Middle frontal gyrus (tissue), 1 donor: ENCODE results near the gene GDPD3.
"Not testable (repeated sequence)": the region's sequence is repeated elsewhere in the genome, so short reads cannot be mapped to it uniquely, and the experiment has no call there.

Experiments used
- DNase-seq: peaks from one replicate; pipeline ENCODE4 v3.0.0-alpha.2; 2015; ENCODE audit warnings: low spot score; ENCODE audit errors: extremely low spot score

Gene GDPD3, protein sequence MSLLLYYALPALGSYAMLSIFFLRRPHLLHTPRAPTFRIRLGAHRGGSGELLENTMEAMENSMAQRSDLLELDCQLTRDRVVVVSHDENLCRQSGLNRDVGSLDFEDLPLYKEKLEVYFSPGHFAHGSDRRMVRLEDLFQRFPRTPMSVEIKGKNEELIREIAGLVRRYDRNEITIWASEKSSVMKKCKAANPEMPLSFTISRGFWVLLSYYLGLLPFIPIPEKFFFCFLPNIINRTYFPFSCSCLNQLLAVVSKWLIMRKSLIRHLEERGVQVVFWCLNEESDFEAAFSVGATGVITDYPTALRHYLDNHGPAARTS

DNA sequence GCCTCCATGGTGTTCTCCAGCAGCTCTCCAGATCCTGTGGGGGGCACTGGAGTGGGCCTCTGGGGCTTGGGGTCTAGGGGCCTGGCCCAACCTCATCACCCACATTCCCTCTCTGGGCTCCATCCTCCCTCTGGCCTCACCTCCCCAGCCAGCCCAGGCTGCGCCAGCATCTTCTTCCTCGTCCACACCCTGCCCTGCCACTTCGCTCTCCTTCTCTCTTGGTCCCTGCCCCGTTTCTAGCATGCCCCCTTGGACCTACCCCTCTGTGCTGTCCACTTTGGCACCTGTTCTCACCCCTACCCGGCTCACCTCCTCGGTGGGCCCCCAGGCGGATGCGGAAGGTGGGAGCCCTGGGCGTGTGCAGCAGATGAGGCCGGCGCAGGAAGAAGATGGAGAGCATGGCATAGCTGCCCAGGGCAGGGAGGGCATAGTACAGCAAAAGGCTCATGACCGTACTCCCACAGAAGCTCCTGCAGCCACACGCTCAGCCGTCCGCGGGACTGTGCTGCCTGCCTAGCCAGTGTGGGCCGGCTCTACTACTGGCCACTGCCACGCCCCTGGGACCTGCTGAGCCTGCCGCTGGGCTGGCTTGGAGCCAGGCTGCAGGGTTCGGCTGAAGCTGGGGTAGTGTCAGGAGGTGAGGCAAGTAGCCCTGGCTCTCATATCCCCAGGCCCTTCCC is at the start of gene GDPD3:
Gene GDPD3, minus strand, starts transcription at position 507 of the 680 bp plus-strand sequence. Its CDS starts 59 bp downstream, at position 448.
- no peak for DNase-seq

GRCh38 chr16:30157214-30157613 is 43.9 kb upstream of the GDPD3 start:
- DNase-seq = no peak

- DNase-seq = no peak
Measured at GRCh38 chr16:30155188-30155587, 41.9 kb upstream of the GDPD3 start.

DNA sequence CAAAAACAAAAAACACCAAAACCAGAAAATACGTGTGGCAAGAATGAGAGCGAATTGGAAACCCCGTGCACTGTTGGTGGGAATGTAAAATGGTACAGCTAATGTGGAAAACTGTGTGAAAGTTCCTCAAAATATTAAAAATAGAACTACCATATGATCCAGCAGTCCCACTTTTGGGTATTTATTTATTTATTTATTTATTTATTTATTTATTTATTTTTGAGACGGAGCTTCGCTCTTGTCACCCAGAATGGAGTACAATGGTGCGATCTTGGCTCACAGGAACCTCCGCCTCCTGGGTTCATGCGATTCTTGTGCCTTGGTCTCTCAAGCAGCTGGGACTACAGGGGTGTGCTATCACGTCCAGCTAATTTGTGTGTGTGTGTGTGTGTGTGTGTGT is 39.2 kb upstream of the GDPD3 start:
- DNase-seq = no peak

DNA sequence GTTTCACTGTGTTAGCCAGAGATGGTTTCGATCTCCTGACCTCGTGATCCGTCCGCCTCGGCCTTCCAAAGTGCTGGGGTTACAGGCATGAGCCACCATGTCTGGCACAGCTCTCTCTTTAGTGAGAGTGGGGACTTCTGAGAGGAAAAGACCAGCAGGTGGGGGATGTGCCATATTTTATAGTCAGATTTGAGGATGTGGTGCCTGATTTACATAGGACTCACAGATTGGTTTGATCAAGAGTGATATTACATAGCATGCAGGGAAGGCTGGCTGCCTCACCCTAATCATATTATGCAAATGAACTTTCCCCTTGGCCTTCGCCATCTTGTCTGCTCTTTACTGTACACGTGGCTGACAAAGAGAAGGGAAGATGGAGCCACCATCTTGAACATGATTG is 37.8 kb upstream of the GDPD3 start:
- DNase-seq = no peak

DNA sequence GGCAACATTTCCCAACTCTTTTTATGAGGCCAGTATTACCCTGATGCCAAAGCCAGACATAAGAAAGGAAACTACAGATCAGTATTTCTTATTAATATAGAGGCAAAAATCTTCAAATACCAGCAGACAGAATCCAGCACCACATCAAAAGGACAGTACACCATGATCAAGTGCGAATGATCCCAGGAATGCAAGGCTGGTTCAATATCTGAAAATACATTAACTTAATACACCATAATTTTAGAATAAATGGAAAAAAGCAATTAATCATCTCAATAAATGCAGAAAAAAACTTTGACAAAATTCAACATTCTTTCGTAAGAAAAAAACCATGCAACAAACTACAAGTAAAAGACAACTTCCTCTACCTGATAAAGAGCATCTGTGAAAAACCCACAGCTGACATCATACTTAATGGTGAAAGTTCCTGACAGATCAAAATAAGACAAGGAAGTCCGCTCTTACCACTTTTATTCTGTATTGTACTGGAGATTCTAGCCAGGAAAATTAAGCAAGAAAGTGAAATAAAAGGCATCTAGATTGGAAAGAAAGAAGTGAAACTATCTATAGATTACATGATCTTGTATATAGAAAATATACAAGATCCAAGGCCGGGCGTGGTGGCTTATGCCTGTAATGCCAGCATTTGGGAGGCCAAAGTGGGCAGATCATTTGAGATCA is 36.1 kb upstream of the GDPD3 start:
- DNase-seq = no peak

- no peak for DNase-seq
Measured at GRCh38 chr16:30147843-30148510, 34.6 kb upstream of the GDPD3 start.

GRCh38 chr16:30145657-30146056 is 32.3 kb upstream of the GDPD3 start:
- no peak for DNase-seq

DNA sequence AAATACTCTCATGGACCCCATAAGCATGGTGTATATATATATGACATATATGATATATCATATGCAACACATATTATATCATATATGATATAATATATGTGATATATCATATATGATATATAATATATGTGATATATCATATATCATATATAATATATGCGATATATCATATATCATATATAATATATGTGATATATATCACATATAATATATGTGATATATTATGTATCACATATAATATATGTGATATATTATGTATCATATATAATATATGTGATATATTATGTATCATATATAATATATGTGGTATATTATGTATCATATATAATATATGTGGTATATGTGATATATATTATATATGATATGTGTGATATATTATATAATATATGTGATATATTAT is 31.6 kb upstream of the GDPD3 start:
- DNase-seq = no peak

DNA sequence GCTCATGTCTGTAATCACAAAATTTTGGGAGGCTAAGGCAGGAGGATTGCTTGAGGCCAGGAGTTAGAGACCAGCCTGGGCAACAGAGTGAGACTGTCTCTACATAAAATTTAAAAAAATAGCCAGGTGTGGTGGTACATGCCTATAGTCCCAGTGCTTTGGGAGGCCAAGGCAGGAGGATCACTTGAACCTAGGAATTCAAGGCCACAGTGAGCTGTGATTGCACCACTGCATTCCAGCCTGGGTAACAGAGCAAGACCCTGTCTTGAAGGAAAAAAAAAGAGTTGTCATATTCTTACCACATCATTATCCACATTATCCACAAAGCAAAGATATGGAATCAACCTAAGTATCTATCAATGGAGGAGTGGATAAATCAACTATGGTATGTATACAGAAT is 30.7 kb upstream of the GDPD3 start:
- no peak for DNase-seq

GRCh38 chr16:30143347-30143702 is 30.0 kb upstream of the GDPD3 start:
- DNase-seq = no peak

DNA sequence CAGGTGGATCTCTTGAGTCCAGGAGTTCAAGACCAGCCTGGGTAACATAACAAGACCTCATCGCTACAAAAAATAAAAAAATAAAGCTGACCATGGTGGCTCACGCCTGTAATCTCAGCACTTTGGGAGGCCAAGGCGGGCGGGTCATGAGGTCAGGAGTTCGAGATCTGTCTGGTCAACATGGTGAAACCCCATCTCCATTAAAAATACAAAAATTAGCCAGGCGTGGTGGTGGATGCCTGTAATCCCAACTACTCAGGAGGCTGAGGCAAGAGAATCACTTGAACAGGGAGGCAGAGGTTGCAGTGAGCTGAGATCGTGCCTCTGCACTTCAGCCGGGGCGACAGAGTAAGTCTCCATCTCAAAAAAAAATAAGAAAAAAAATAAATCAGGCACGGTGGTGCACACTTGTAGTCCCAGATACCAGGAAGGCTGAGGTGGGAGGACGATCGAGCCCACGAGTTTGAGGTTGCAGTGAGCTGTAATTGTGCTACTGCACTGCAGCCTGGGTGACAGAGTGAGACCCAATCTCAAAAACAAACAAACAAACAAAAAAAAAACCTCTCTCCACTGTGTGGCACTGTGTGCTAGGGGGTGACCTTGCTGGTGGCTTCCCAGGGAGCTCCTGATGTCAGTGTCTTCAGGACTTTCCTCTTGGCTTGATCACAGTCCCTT is 29.5 kb upstream of the GDPD3 start:
- DNase-seq = no peak

- DNase-seq = no peak
Measured at GRCh38 chr16:30141750-30142149, 28.4 kb upstream of the GDPD3 start.

GRCh38 chr16:30139583-30140481 is 26.5 kb upstream of the GDPD3 start:
- DNase-seq = no peak

DNA sequence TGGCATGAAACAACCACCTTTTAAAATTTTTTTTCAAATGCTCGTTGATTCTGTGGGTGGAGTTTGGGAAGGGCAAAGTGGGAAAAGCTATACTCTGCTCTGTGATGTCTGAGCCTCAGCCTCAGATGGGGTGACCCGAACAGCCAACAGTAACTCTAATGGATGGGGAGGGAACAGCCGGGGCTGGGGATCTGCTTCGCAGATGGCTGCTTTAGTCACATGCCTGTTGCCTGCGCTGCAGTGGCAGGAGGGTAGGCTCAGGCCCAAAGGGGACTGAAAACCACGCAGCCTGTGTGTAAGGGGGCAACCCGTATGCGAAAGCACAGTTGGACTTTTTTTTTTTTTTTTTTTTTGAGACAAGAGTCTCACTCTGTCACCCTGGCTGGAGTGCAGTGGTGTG is 24.6 kb upstream of the GDPD3 start:
- DNase-seq = no peak

- no peak for DNase-seq
Measured at GRCh38 chr16:30136971-30137605, 23.8 kb upstream of the GDPD3 start.

GRCh38 chr16:30132591-30132990 is 19.3 kb upstream of the GDPD3 start:
- no peak for DNase-seq

GRCh38 chr16:30131869-30132475 is 18.6 kb upstream of the GDPD3 start:
- no peak for DNase-seq

DNA sequence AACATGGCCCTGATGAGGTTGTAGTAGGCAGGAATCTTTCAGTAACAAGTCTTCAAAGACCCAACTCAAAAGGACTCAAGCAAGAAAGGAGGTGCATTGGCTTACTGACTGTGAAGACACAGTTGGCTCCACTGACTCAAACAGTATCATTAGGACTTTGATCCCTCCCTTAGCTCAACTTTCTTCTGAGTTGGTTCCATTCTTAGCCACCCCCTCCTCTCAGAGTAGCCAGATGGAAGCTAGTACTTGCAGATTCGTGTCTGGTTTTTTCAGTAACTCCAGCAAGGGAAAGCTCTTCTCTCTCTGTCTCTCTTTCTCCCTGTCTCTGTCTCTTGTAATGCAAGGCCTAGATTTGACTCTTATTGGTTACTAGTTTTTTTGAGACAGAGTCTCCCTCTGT is 14.7 kb upstream of the GDPD3 start:
- DNase-seq = no peak

GRCh38 chr16:30125690-30126089 is 12.4 kb upstream of the GDPD3 start:
- DNase-seq = not testable (repeated sequence)
